ENCODE results near the gene FFAR3. TPM values are rescaled to one million over a fixed set of nuclear protein-coding genes. Genes with fewer than 3 reads are reported as not detected.

Gene FFAR3
- total and polyA plus RNA-seq, 2 of the 13 experiments (the other 11 are each of a cell fraction or from before 2014, with no cell fraction given): not detected

- no peak; the same call in 1 of the 2 replicates for TF ChIP-seq ZNF350 (CRISPR knock-in tag; IDR thresholded peaks at IDR 0.05; ENCODE audit: borderline replicate concordance, low read depth)
- TF ChIP-seq SPEN (CRISPR knock-in tag; IDR thresholded peaks at IDR 0.05; ENCODE audit: low read depth): peak; percentile 19; the same call in 1 of the 2 replicates
- no peak for TF ChIP-seq ZNF337 (CRISPR knock-in tag; IDR thresholded peaks at IDR 0.05; ENCODE audit: borderline replicate concordance, low read depth)
- TF ChIP-seq, protein P1, sequence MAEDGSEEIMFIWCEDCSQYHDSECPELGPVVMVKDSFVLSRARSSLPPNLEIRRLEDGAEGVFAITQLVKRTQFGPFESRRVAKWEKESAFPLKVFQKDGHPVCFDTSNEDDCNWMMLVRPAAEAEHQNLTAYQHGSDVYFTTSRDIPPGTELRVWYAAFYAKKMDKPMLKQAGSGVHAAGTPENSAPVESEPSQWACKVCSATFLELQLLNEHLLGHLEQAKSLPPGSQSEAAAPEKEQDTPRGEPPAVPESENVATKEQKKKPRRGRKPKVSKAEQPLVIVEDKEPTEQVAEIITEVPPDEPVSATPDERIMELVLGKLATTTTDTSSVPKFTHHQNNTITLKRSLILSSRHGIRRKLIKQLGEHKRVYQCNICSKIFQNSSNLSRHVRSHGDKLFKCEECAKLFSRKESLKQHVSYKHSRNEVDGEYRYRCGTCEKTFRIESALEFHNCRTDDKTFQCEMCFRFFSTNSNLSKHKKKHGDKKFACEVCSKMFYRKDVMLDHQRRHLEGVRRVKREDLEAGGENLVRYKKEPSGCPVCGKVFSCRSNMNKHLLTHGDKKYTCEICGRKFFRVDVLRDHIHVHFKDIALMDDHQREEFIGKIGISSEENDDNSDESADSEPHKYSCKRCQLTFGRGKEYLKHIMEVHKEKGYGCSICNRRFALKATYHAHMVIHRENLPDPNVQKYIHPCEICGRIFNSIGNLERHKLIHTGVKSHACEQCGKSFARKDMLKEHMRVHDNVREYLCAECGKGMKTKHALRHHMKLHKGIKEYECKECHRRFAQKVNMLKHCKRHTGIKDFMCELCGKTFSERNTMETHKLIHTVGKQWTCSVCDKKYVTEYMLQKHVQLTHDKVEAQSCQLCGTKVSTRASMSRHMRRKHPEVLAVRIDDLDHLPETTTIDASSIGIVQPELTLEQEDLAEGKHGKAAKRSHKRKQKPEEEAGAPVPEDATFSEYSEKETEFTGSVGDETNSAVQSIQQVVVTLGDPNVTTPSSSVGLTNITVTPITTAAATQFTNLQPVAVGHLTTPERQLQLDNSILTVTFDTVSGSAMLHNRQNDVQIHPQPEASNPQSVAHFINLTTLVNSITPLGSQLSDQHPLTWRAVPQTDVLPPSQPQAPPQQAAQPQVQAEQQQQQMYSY (CRISPR knock-in tag; IDR thresholded peaks at IDR 0.05): no peak
- TF ChIP-seq ZNF768 (CRISPR knock-in tag; IDR thresholded peaks at IDR 0.05): no peak
- no peak for TF ChIP-seq MEIS2 (CRISPR knock-in tag; IDR thresholded peaks at IDR 0.05)
- TF ChIP-seq SALL2 (CRISPR knock-in tag; IDR thresholded peaks at IDR 0.05): no peak
- no peak for TF ChIP-seq TP53 (CRISPR knock-in tag; conservative IDR thresholded peaks at IDR 0.05)
- TF ChIP-seq ZNF674 (CRISPR knock-in tag; IDR thresholded peaks at IDR 0.05; ENCODE audit: low read depth): no peak
- TF ChIP-seq AHDC1 (CRISPR knock-in tag; IDR thresholded peaks at IDR 0.05; ENCODE audit: borderline replicate concordance): peak; percentile 85; the same call in 1 of the 2 replicates
- no peak for TF ChIP-seq CC2D1A (CRISPR knock-in tag; IDR thresholded peaks at IDR 0.05)
- no peak for TF ChIP-seq ARID2 (CRISPR knock-in tag; IDR thresholded peaks at IDR 0.05; ENCODE audit: borderline replicate concordance)
- TF ChIP-seq HMGXB3 (CRISPR knock-in tag; IDR thresholded peaks at IDR 0.05; ENCODE audit: borderline replicate concordance): 0 out of 2 replicates have a peak, but pooled peaks have one; percentile 49
- no peak for TF ChIP-seq ZNF10 (CRISPR knock-in tag; IDR thresholded peaks at IDR 0.05; ENCODE audit: borderline replicate concordance, low read depth)
- TF ChIP-seq ZNF879 (CRISPR knock-in tag; IDR thresholded peaks at IDR 0.05): no peak
- TF ChIP-seq GATAD1 (CRISPR knock-in tag; IDR thresholded peaks at IDR 0.05): no peak
These were observed 22.3 kb downstream of the FFAR3 start (continued) for GRCh38 chr19:35380450-35381124.
